ENCODE data around the gene SNRNP35.

SNRNP35 gene

DNA sequence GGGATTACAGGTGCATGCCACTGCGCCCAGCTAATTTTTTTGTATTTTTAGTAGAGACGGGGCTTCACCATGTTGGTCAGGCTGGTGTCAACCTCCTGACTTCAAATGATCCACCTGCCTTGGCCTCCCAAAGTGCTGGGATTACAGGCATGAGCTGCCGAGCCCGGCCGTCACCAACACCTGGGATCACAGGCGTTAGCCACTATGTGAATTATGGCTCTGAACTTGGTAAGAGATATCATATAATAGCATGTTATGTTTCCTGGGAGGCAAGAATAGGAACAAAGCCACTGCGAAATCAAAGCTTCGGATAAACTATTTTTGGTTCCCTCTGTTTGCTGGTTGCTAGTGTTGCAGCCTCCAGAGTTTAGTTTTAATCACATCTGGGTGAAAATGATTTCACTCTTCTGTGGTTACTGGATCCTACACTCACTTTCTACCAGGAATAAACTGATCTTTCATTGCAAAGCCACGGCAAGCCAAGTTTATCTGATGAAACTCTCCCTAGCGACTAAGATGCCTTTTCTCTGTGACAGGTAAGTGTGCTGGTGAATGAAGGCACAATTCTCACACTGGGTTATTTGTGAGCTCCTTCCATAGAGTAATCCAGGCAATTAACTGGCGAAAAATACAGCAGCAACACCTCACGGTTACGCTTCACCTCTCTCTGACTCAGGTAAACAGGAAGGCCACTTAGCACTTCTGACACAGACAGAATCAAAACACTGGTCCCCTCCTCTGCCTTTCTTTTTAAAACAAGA, 16.7 kb downstream of the SNRNP35 start (continued):
- no peak for TF ChIP-seq HOXD13 (CRISPR knock-in tag; IDR thresholded peaks at IDR 0.05; ENCODE audit: borderline replicate concordance)
- TF ChIP-seq ZNF776 (tag by site-specific recombination; IDR thresholded peaks at IDR 0.05; ENCODE audit: borderline replicate concordance): no peak
- no peak for TF ChIP-seq IKZF3 (tag by site-specific recombination; IDR thresholded peaks at IDR 0.05)
- no peak for TF ChIP-seq ZNF184 (tag by site-specific recombination; IDR thresholded peaks at IDR 0.05)
- no peak for TF ChIP-seq ZNF311 (tag by site-specific recombination; IDR thresholded peaks at IDR 0.05; ENCODE audit: borderline replicate concordance)
- TF ChIP-seq, protein P1, sequence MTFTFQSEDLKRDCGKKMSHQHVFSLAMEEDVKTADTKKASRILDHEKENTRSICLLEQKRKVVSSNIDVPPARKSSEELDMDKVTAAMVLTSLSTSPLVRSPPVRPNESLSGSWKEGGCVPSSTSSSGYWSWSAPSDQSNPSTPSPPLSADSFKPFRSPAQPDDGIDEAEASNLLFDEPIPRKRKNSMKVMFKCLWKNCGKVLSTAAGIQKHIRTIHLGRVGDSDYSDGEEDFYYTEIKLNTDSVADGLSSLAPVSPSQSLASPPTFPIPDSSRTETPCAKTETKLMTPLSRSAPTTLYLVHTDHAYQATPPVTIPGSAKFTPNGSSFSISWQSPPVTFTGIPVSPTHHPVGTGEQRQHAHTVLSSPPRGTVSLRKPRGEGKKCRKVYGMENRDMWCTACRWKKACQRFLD (tag by site-specific recombination; IDR thresholded peaks at IDR 0.05): no peak

DNA sequence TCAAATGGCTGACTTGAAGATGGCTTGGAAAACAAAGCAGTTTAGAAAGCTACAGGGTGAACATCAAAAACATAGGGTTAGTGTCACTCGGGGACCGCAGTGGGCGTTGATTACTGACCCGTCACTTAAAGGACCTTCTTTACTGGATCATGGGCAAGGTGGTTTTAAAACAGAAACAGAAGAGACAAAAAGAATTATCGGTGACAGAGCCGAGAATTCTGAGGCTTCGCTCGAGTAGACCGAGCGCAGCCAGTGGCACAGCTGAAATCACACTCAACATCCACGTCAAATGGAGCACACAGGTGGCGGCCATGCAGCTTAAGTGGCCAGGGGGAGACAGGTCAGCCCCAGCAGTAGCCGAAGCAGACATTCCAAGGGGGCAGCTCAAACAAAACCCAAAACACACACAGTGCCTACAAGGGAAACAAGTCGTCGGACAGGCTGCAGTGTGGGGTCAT, 17.3 kb downstream of the SNRNP35 start:
- ChIA-PET POLR2A (interaction anchor here (1.0 kb wide), 1 partner anchor 29 kb away, joined by 3 read pairs; no protein-coding TSS in a partner anchor), CTCF (no interaction called here)
- TF ChIP-seq SP7 (tag by site-specific recombination; IDR thresholded peaks at IDR 0.05) (no peak), ZNF416 (tag by site-specific recombination; IDR thresholded peaks at IDR 0.05) (no peak), ZNF792 (tag by site-specific recombination; IDR thresholded peaks at IDR 0.05) (no peak), ZNF133 (tag by site-specific recombination; IDR thresholded peaks at IDR 0.05) (no peak), OSR2 (tag by site-specific recombination; IDR thresholded peaks at IDR 0.05) (no peak), ZNF19 (tag by site-specific recombination; IDR thresholded peaks at IDR 0.05; ENCODE audit: low read depth) (no peak), ZNF221 (tag by site-specific recombination; IDR thresholded peaks at IDR 0.05; ENCODE audit: borderline replicate concordance) (no peak), ZNF600 (tag by site-specific recombination; IDR thresholded peaks at IDR 0.05) (no peak), SALL2 (tag by site-specific recombination; IDR thresholded peaks at IDR 0.05; ENCODE audit: borderline replicate concordance) (no peak), YY2 (tag by site-specific recombination; IDR thresholded peaks at IDR 0.05) (no peak), KLF8 (tag by site-specific recombination; IDR thresholded peaks at IDR 0.05) (no peak), ZNF132 (tag by site-specific recombination; IDR thresholded peaks at IDR 0.05; ENCODE audit: borderline replicate concordance) (no peak), ZFP69B (tag by site-specific recombination; IDR thresholded peaks at IDR 0.05) (no peak), ZNF473 (tag by site-specific recombination; IDR thresholded peaks at IDR 0.05) (no peak)
- TF ChIP-seq, protein P2, sequence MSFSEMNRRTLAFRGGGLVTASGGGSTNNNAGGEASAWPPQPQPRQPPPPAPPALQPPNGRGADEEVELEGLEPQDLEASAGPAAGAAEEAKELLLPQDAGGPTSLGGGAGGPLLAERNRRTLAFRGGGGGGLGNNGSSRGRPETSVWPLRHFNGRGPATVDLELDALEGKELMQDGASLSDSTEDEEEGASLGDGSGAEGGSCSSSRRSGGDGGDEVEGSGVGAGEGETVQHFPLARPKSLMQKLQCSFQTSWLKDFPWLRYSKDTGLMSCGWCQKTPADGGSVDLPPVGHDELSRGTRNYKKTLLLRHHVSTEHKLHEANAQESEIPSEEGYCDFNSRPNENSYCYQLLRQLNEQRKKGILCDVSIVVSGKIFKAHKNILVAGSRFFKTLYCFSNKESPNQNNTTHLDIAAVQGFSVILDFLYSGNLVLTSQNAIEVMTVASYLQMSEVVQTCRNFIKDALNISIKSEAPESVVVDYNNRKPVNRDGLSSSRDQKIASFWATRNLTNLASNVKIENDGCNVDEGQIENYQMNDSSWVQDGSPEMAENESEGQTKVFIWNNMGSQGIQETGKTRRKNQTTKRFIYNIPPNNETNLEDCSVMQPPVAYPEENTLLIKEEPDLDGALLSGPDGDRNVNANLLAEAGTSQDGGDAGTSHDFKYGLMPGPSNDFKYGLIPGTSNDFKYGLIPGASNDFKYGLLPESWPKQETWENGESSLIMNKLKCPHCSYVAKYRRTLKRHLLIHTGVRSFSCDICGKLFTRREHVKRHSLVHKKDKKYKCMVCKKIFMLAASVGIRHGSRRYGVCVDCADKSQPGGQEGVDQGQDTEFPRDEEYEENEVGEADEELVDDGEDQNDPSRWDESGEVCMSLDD (tag by site-specific recombination; IDR thresholded peaks at IDR 0.05): no peak
- TF ChIP-seq, protein P3, sequence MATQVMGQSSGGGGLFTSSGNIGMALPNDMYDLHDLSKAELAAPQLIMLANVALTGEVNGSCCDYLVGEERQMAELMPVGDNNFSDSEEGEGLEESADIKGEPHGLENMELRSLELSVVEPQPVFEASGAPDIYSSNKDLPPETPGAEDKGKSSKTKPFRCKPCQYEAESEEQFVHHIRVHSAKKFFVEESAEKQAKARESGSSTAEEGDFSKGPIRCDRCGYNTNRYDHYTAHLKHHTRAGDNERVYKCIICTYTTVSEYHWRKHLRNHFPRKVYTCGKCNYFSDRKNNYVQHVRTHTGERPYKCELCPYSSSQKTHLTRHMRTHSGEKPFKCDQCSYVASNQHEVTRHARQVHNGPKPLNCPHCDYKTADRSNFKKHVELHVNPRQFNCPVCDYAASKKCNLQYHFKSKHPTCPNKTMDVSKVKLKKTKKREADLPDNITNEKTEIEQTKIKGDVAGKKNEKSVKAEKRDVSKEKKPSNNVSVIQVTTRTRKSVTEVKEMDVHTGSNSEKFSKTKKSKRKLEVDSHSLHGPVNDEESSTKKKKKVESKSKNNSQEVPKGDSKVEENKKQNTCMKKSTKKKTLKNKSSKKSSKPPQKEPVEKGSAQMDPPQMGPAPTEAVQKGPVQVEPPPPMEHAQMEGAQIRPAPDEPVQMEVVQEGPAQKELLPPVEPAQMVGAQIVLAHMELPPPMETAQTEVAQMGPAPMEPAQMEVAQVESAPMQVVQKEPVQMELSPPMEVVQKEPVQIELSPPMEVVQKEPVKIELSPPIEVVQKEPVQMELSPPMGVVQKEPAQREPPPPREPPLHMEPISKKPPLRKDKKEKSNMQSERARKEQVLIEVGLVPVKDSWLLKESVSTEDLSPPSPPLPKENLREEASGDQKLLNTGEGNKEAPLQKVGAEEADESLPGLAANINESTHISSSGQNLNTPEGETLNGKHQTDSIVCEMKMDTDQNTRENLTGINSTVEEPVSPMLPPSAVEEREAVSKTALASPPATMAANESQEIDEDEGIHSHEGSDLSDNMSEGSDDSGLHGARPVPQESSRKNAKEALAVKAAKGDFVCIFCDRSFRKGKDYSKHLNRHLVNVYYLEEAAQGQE (tag by site-specific recombination; IDR thresholded peaks at IDR 0.05): no peak
- TF ChIP-seq, protein P4, sequence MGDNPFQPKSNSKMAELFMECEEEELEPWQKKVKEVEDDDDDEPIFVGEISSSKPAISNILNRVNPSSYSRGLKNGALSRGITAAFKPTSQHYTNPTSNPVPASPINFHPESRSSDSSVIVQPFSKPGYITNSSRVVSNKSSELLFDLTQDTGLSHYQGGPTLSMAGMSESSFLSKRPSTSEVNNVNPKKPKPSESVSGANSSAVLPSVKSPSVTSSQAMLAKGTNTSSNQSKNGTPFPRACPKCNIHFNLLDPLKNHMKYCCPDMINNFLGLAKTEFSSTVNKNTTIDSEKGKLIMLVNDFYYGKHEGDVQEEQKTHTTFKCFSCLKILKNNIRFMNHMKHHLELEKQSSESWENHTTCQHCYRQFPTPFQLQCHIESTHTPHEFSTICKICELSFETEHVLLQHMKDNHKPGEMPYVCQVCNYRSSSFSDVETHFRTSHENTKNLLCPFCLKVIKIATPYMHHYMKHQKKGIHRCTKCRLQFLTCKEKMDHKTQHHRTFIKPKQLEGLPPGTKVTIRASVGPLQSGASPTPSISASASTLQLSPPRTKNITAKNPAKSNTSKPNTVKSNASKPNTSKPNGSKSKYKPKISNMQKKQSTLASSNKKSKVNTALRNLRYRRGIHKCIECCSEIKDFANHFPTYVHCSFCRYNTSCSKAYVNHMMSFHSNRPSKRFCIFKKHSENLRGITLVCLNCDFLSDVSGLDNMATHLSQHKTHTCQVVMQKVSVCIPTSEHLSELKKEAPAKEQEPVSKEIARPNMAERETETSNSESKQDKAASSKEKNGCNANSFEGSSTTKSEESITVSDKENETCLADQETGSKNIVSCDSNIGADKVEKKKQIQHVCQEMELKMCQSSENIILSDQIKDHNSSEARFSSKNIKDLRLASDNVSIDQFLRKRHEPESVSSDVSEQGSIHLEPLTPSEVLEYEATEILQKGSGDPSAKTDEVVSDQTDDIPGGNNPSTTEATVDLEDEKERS (tag by site-specific recombination; IDR thresholded peaks at IDR 0.05): no peak
- Histone ChIP-seq H3K4me1 (ENCODE audit: control insufficient read depth, insufficient read depth, low read length) (no peaks in the 10 kb centered on the region), H3K4me3 (ENCODE audit: low read depth, low read length) (no peak overlapping the region), H3K27ac (ENCODE audit: extremely low read depth, low read depth, low read length) (no peak overlapping the region), H3K9me3 (ENCODE audit: control insufficient read depth, insufficient read depth, low read depth, low read length) (no peaks in the 10 kb centered on the region), H3K36me3 (ENCODE audit: control insufficient read depth in 2 of 2, insufficient read depth in 1 of 2, low read length in 2 of 2) (peaks cover 8 to 64% of the 10 kb centered on the region in 2 experiments; a peak in 2 of 3 replicates)

Measured in HEK293 (cell line).